MM.1S (cell line): ENCODE measurements around the gene PTPN1.
A peak's percentile ranks its signal among the peaks of the same experiment; 100 is the strongest.

Source experiments
- DNase-seq: peaks from one replicate; pipeline ENCODE4 v3.0.0-alpha.2; 2015
- H2AFZ ChIP-seq: fragments of 300-600 bp; sonication (generic); 2 replicates; pipeline ENCODE4 v1.6.0; 2016; ENCODE audit warnings: antibody characterized with exemption, low read length
- H3F3A ChIP-seq: fragments of 300-600 bp; sonication (generic); 2 replicates; pipeline ENCODE4 v1.6.1; 2016; ENCODE audit warnings: mild to moderate bottlenecking, antibody characterized with exemption, low read length, moderate library complexity, mixed read lengths; ENCODE audit not compliant: insufficient read depth
- H3K27ac ChIP-seq: fragments of 300-600 bp; sonication (generic); 2 replicates; pipeline ENCODE4 v1.5.1; 2016; ENCODE audit warnings: mild to moderate bottlenecking, low read length
- H3K27me3 ChIP-seq: fragments of 300-600 bp; sonication (generic); replicated peaks from 2 replicates; pipeline ENCODE4 v1.6.0; 2016; ENCODE audit warnings: low read length; ENCODE audit not compliant: insufficient read depth
- H3K36me3 ChIP-seq: fragments of 300-600 bp; sonication (generic); replicated peaks from 2 replicates; pipeline ENCODE4 v1.6.1; 2016; ENCODE audit warnings: mild to moderate bottlenecking, low read length, mixed read lengths; ENCODE audit not compliant: insufficient read depth
- H3K4me1 ChIP-seq: fragments of 300-600 bp; sonication (generic); 2 replicates; pipeline ENCODE4 v1.6.1; 2016; ENCODE audit warnings: low read length, mixed read lengths
- H3K4me2 ChIP-seq: fragments of 300-600 bp; sonication (generic); 2 replicates; pipeline ENCODE4 v1.6.0; 2016; ENCODE audit warnings: low read depth, low read length
- H3K4me3 ChIP-seq: fragments of 300-600 bp; sonication (generic); 2 replicates; pipeline ENCODE4 v1.5.1; 2016; ENCODE audit warnings: low read length, mixed read lengths
- H3K79me2 ChIP-seq: fragments of 300-600 bp; sonication (generic); 2 replicates; pipeline ENCODE4 v1.6.1; 2016; ENCODE audit warnings: mixed run types, low read length, mixed read lengths
- H3K9ac ChIP-seq: fragments of 300-600 bp; sonication (generic); 2 replicates; pipeline ENCODE4 v1.6.1; 2016; ENCODE audit warnings: low read length, mixed read lengths
- H3K9me2 ChIP-seq: fragments of 300-600 bp; sonication (generic); replicated peaks from 2 replicates; pipeline ENCODE4 v1.6.1; 2016; ENCODE audit warnings: mild to moderate bottlenecking, low read length, mixed read lengths; ENCODE audit not compliant: insufficient read depth
- H3K9me3 ChIP-seq: fragments of 300-600 bp; sonication (generic); replicated peaks from 2 replicates; pipeline ENCODE4 v1.6.1; 2016; ENCODE audit warnings: mild to moderate bottlenecking, low read length, mixed read lengths; ENCODE audit not compliant: insufficient read depth
- H4K20me1 ChIP-seq: fragments of 300-600 bp; sonication (generic); 2 replicates; pipeline ENCODE4 v1.6.1; 2016; ENCODE audit warnings: mild to moderate bottlenecking, low read length, moderate library complexity, mixed read lengths; ENCODE audit not compliant: insufficient read depth
- EZH2 ChIP-seq: fragments of 300-600 bp; sonication (generic); optimal IDR thresholded peaks from 2 replicates; pipeline ENCODE3; 2017; ENCODE audit warnings: low read depth, mild to moderate bottlenecking, antibody characterized with exemption, low read length, mixed read lengths
- EZH2phosphoT487 ChIP-seq: fragments of 300-600 bp; sonication (generic); IDR thresholded peaks from 2 replicates; pipeline ENCODE4 v1.6.1; 2018; ENCODE audit warnings: antibody characterized with exemption, low read length
- TF ChIP-seq, protein P1 (sequence below): fragments of 300-600 bp; sonication (generic); IDR thresholded peaks from 2 replicates; pipeline ENCODE4 v1.5.1; 2016; ENCODE audit warnings: antibody characterized with exemption, low read length, mixed read lengths

The PTPN1 gene

DNA sequence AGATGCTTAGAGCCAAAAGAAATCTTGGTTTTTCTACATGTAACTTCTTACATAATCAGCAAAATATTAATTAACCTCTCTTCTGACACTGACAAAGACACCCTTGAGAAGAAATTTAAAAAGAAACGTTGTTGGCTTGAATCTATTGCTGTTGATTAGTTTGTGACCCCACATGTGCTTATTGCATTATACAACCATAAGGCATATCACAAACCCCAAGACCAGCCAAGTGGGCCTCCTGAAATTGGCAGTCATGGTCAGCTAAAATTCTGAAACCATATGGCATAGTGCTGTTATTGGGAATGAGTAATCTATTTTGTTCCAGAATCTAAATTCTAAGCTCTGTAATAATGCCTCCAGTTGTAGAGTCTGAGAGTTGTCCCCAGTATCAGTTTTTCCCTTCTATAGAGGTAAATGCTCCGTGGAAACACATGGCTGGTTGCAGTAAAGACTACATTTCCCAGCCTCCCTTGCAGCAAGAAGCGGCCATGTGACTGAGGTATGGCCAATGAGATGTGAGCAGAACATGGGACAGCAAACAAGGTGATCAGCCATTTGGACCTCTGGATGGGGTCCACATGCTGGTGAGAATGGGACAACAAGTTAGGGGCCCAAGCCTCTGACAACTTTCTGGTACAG is 42.3 kb upstream of the PTPN1 start:
- peak; percentile 13 for DNase-seq
- no peaks in the 10 kb centered on the region for H3K36me3 ChIP-seq
- H3K4me2 ChIP-seq = no peak overlapping the region
- no peaks in the 10 kb centered on the region for H3K27me3 ChIP-seq
- no peak overlapping the region for H3K9ac ChIP-seq
- H3K79me2 ChIP-seq = no peaks in the 10 kb centered on the region
- H3K4me1 ChIP-seq = peaks cover 5% of the 10 kb centered on the region; the same call in 1 of the 2 replicates
- no peaks in the 10 kb centered on the region for H4K20me1 ChIP-seq
- H3K9me2 ChIP-seq = no peaks in the 10 kb centered on the region
- H3K27ac ChIP-seq = no peak overlapping the region
- no peak overlapping the region for H2AFZ ChIP-seq
- no peaks in the 10 kb centered on the region for H3F3A ChIP-seq
- TF ChIP-seq, protein P1, sequence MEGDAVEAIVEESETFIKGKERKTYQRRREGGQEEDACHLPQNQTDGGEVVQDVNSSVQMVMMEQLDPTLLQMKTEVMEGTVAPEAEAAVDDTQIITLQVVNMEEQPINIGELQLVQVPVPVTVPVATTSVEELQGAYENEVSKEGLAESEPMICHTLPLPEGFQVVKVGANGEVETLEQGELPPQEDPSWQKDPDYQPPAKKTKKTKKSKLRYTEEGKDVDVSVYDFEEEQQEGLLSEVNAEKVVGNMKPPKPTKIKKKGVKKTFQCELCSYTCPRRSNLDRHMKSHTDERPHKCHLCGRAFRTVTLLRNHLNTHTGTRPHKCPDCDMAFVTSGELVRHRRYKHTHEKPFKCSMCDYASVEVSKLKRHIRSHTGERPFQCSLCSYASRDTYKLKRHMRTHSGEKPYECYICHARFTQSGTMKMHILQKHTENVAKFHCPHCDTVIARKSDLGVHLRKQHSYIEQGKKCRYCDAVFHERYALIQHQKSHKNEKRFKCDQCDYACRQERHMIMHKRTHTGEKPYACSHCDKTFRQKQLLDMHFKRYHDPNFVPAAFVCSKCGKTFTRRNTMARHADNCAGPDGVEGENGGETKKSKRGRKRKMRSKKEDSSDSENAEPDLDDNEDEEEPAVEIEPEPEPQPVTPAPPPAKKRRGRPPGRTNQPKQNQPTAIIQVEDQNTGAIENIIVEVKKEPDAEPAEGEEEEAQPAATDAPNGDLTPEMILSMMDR = no peak
- TF ChIP-seq EZH2 = no peak
- TF ChIP-seq EZH2phosphoT487 = no peak
- no peak overlapping the region for H3K4me3 ChIP-seq
- no peaks in the 10 kb centered on the region for H3K9me3 ChIP-seq

DNA sequence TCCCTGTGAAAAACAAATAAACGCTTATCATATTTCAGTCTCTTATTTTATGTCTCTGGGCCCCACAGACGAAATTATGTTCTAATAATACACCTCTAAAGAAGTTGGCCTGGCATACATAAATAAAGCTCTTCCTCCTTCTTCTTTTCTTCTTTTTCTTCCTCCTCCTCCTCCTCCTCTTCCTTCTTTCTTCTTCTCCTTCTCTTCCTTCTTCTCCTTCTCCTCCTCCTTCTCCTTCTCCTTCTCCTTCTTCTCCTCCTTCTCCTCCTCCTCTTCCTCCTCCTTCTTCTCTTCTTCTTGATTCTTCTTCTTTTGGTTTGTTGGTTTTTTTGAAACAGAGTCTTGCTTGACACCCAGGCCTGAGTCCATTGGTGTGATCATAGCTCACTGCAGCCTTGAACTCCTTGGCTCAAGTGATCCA is 41.8 kb upstream of the PTPN1 start:
- Histone ChIP-seq H3K4me1 (peaks cover 10% of the 10 kb centered on the region; the same call in 1 of the 2 replicates), H4K20me1 (no peaks in the 10 kb centered on the region), H3F3A (no peaks in the 10 kb centered on the region), H3K27ac (no peak overlapping the region), H2AFZ (no peak overlapping the region), H3K4me2 (no peak overlapping the region), H3K9me3 (no peaks in the 10 kb centered on the region), H3K36me3 (no peaks in the 10 kb centered on the region), H3K4me3 (no peak overlapping the region), H3K9me2 (no peaks in the 10 kb centered on the region), H3K9ac (no peak overlapping the region), H3K27me3 (no peaks in the 10 kb centered on the region), H3K79me2 (no peaks in the 10 kb centered on the region)
- TF ChIP-seq EZH2 (no peak), EZH2phosphoT487 (no peak)
- TF ChIP-seq, protein P1 = no peak
- no peak for DNase-seq

DNA sequence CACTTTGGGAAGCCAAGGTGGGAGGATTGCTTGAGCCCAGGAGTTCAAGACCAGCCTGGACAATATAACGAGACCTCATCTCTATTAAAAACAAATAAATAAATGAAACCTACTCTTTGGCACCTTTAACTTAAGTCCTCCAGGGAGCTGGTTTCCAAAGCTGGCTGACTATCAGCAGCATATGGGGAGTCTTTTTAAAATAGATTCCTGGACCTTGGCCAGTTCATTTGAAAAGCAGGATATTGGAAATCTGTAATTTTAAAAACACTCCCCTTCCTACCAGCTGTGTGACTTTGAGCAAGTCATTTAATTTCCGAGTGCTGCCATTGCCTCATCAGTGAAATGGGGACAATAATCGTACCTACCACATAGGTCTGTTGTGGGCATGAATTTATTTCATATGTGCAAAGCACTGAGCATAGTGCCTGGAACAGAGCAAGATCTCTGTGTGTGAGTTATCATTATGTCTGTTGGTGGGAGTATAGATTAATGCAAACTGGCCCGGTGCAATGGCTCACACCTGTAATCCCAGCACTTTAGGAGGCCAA is 40.9 kb upstream of the PTPN1 start:
- Histone ChIP-seq H3K27me3 (no peaks in the 10 kb centered on the region), H3K9me2 (no peaks in the 10 kb centered on the region), H4K20me1 (no peaks in the 10 kb centered on the region), H3K9ac (no peak overlapping the region), H3F3A (no peaks in the 10 kb centered on the region), H3K4me1 (peaks cover 11% of the 10 kb centered on the region; the same call in 1 of the 2 replicates), H3K36me3 (no peaks in the 10 kb centered on the region), H2AFZ (no peak overlapping the region), H3K9me3 (no peaks in the 10 kb centered on the region), H3K27ac (no peak overlapping the region), H3K4me3 (no peak overlapping the region), H3K4me2 (no peak overlapping the region), H3K79me2 (no peaks in the 10 kb centered on the region)
- DNase-seq = no peak
- TF ChIP-seq EZH2 (no peak), EZH2phosphoT487 (no peak)
- TF ChIP-seq, protein P1 = no peak
